NCI-H128 (cell line): Measurements from ENCODE around the gene AKR1A1.

Experiments used
- DNase-seq: peaks from one replicate; lab custom pipeline; 2025; ENCODE audit not compliant: unreplicated experiment; lab: John Stamatoyannopoulos, UW

The AKR1A1 gene

DNA sequence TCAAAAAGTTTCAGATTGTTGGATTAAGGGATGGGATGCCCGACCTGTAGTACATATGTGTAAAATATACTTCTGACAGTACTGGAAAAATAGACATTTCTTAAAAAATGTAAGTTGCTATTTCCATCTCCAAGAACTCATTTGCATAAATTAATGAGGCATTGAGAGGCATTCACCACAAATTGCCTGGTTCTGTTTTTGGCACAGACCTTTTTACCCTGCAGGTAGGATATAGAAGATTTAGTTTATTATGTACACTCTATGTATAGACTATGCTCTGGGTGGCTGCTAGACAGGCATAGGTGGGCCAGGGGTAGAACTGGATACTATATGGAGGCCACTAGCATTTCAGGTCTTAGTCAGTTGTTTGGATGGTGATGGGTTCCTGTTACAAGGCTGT, 65.3 kb downstream of the AKR1A1 start:
- no peak for DNase-seq

- DNase-seq = no peak
Measured at GRCh38 chr1:45617618-45618017, 67.0 kb downstream of the AKR1A1 start.

- DNase-seq = no peak
Measured at GRCh38 chr1:45619149-45619921, 68.7 kb downstream of the AKR1A1 start.
